GM12865 (cell line): ENCODE data around the gene ZNF774.

ENCODE experiments used
- DNase-seq: peaks from one replicate; pipeline ENCODE4 v3.0.0; 2010; ENCODE audit warnings: low read depth
- H3K4me3 ChIP-seq: 2 replicates; pipeline ENCODE4 v1.5.1; 2011; ENCODE audit warnings: mild to moderate bottlenecking, low read depth, low read length, control low read depth
- TF ChIP-seq, protein P1 (sequence below): IDR thresholded peaks from 2 replicates; pipeline ENCODE4 v1.5.1; 2011; ENCODE audit warnings: low read length, control low read depth, low read depth, inconsistent platforms; ENCODE audit not compliant: insufficient read depth; ENCODE audit errors: missing control alignments

ZNF774 gene

DNA sequence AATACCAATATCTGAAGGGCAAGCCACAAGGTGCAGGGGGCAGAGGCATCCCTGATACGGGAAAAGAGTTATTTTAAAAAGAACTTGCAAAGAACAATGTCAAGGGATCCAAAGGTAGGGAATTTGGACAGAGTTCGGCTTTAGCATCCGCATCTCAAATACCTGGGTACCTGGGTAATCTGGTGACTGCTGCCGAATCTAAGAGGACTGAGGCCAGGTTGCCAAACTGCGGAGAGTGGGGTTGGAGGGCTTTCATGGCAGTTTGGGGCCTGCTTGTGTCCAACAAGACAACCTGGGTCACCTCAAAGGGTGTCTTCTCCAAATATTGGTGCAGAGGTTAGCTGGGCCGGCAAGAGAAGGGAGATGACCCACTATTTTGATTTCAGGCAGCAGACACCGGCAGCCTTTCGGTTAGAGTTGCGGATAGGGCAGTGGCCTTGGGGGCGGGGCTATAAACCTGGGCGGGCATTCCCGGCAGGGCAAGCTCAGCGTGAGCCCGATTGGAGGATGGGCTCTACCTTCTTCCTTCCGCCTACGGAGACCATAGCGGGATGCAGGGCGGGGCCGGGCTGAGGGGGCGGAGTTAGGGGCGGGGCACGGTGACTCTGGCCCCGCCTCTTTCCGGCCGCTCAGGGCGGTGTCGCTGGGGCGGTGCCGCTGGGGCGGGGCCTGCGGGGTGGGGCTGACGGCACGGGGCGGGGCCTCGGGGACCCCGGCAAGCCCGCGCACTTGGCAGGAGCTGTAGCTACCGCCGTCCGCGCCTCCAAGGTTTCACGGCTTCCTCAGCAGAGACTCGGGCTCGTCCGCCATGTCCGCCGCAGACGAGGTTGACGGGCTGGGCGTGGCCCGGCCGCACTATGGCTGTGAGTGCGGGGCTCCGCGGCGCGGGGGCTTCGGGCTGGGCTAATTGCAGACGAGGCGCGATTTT is 35.7 kb downstream of the ZNF774 start, which contains the start of gene IQGAP1:
IQGAP1 (plus strand) TSS at position 709 of the 928 bp plus-strand sequence; CDS start at position 809, 100 bp downstream.
- peak within 1 kb of the TSS; percentile 98 for H3K4me3 ChIP-seq
- DNase-seq = peak; percentile 98
- TF ChIP-seq, protein P1, sequence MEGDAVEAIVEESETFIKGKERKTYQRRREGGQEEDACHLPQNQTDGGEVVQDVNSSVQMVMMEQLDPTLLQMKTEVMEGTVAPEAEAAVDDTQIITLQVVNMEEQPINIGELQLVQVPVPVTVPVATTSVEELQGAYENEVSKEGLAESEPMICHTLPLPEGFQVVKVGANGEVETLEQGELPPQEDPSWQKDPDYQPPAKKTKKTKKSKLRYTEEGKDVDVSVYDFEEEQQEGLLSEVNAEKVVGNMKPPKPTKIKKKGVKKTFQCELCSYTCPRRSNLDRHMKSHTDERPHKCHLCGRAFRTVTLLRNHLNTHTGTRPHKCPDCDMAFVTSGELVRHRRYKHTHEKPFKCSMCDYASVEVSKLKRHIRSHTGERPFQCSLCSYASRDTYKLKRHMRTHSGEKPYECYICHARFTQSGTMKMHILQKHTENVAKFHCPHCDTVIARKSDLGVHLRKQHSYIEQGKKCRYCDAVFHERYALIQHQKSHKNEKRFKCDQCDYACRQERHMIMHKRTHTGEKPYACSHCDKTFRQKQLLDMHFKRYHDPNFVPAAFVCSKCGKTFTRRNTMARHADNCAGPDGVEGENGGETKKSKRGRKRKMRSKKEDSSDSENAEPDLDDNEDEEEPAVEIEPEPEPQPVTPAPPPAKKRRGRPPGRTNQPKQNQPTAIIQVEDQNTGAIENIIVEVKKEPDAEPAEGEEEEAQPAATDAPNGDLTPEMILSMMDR = no peak

DNA sequence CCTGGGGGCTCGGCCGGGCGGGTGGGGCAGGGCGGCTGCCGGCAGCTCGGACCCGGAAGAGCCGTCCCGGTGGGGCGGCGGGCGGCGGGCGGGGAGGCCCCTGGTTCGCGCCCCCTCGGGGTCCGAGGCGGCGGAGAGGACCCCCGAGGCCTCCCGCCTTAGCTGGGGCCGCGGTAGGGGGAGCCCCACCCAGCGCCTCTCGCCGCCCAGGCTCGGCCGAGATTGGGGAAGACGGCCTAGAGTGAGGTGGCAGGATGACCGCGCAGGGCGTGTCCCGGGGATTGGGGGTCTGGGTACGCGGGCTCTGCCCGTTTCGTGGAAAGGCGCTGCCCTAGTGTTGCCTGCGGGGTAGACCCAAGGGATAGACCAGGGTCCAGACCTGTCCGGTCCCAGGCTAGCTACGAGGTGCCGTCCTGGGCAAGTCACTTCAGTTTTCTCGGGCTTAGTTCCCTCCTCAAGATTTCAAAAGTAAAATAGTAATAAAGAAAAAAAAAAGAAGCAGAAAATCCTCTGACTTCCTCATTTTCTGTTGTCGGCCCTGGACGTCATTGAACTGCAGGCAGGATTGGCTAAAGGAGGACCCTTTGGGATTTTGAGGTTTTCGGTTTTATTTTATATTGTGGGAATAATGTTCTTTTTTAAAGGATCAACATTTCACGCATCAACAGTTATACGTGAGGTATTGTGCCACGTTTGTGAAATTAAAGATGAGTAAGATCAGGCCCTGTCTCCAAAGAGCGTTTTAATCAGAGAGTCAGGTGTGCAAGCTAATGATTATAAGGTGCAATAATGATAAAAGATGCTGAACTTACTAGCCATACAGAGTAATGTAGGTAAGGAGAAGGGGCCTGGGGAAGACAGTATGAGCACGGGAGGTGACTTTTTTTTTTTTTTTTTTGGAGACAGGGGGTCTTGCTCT is 36.6 kb downstream of the ZNF774 start:
- TF ChIP-seq, protein P1 = no peak
- peak overlapping the region; percentile 98 for H3K4me3 ChIP-seq
- DNase-seq = peak; percentile 66

DNA sequence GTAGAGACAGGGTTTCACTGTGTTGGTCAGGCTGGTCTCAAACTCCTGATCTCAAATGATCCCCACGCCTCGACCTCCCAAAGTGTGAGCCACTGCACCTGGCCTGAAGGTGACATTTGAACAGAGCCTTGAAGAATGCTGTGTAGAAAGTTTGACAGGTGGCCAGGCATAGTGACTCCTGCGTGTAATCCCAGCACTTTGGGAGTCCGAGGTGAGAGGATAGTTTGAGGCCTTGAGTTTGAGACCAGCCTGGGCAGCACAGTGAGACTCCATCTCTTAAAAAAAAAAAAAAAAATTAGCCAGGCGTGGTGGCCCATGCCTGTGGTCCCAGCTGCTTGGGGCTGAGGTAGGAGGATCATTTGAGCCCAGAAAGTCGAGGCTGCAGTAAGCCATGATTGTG is 37.4 kb downstream of the ZNF774 start:
- peak overlapping the region; percentile 98 for H3K4me3 ChIP-seq
- TF ChIP-seq, protein P1 = no peak

DNA sequence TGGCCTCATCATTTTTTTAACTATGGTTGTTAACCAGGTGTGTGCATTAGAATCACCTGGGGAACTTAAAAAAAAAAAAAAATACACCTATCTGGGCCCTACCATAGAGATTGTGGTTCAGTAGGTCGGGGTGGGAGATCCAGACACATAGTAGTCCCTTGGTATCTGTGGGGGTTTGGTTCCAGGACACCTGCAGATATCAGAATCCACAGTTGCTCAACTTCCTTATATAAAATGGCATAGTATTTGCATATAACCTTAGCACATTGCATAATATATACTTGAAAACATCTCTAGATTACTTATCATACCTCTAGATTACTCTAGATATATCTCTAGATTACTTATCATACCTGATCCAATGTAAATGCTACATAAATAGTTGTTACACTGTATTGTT is 41.0 kb downstream of the ZNF774 start:
- TF ChIP-seq, protein P1 = no peak
- no peak for DNase-seq
- H3K4me3 ChIP-seq = no peak overlapping the region

More for the DNA sequence above, 37.4 kb downstream of the ZNF774 start:
- no peak for DNase-seq

DNA sequence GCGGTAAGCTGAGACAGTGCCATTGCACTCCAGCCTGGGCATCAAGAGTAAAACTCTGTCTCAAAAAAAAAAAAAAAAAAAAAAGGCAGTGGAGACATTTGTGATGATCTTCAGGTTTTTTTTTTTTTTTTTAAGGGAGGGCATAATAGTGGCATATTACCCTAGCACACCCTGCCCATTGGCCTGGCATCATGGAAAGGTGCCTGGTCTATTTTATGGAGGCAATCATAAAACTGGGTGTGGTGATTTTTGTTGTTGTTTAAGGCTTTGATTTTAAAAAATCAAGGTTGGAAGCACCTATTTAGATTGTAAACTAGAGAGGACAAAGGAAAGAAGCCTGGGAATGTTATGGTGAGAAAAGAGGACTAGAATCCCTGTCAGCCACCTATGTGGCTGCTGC is 42.0 kb downstream of the ZNF774 start:
- no peak overlapping the region for H3K4me3 ChIP-seq
- TF ChIP-seq, protein P1 = no peak
- DNase-seq = no peak

DNA sequence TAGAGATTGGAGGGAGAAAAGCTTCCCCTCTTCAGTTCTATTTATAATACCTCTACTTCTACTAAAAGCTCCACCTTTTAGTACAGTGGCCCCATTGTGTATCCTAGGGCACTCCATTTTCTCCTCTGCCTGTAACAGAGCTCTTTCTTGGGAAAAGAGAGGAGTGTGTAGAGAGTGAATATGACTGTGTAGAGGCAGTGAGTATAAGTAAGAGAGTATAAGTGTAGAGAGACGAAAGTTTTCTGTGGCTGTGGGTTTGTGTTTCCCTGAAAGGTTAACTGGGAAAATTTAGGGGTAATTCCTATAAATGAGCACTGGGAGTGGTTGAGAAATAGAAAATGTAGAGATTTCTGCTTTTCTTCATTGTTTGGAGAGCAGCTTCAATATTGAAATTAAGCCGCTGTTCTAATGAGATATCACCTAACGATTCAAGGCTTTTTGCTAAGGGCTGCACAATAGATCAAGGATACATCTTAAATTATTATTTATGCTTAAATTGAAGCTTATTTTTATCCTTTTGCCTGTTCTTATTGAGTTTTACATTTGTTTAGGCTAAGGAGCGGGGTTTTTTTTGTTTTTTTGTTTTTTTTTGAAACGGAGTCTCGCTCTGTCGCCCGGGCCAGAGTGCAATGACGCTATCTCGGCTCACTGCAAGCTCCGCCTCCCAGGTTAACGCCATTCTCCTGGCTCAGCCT is 42.8 kb downstream of the ZNF774 start:
- TF ChIP-seq, protein P1 = no peak
- DNase-seq = no peak
- H3K4me3 ChIP-seq = no peak overlapping the region
